Upper lobe of left lung (tissue), 6 donors: ENCODE data around the gene STAT5A. TPM values are rescaled to one million over a fixed set of nuclear protein-coding genes. Genes with fewer than 3 reads are reported as not detected.

Source experiments
- ATAC-seq, 2 donors: fragments of 200-7000 bp; cut with Tn5 transposase; one replicate each; pipeline ENCODE4 v1.9.1; 2022; ENCODE audit warnings: mild to moderate bottlenecking in 2 of 2, moderate library complexity in 2 of 2; ENCODE audit not compliant: low FRiP score in 2 of 2
- DNase-seq, 2 donors: peaks; one replicate each; pipeline ENCODE4 v3.0.0-alpha.2; 2019 to 2020
- H3K27ac ChIP-seq, 4 donors: fragments of 200-600 bp; sonication (generic); one replicate each; pipeline ENCODE4 v1.5.1; 2016 to 2019
- H3K27me3 ChIP-seq, 4 donors: fragments of 200-600 bp; sonication (generic); one replicate each; pipeline ENCODE4 v1.5.1; 2017 to 2019
- H3K36me3 ChIP-seq, 4 donors: fragments of 200-600 bp; sonication (generic); one replicate each; pipeline ENCODE4 v1.5.1; 2016 to 2019
- H3K4me1 ChIP-seq, 4 donors: fragments of 200-600 bp; sonication (generic); one replicate each; pipeline ENCODE4 v1.5.1; 2018 to 2019
- H3K4me3 ChIP-seq, 4 donors: fragments of 200-600 bp; sonication (generic); one replicate each; pipeline ENCODE4 v1.5.1; 2017 to 2019; ENCODE audit warnings: mild to moderate bottlenecking in 2 of 4, moderate library complexity in 1 of 4
- H3K9me3 ChIP-seq, 4 donors: fragments of 200-600 bp; sonication (generic); one replicate each; pipeline ENCODE4 v1.5.1; 2018 to 2019
- EP300 ChIP-seq, 4 donors: sonication (generic); formaldehyde crosslinking; IDR thresholded peaks; one replicate each; pipeline ENCODE4 v1.5.1; 2017; ENCODE audit warnings: antibody characterized with exemption in 4 of 4, control low read depth in 2 of 4
- POLR2A ChIP-seq, 4 donors: fragments of 450-650 bp; IDR thresholded peaks; one replicate each; pipeline ENCODE4 v1.5.1; 2016 to 2017; ENCODE audit warnings: antibody characterized with exemption in 4 of 4, mild to moderate bottlenecking in 2 of 4
- POLR2AphosphoS5 ChIP-seq, 2 donors: sonication (generic); formaldehyde crosslinking; IDR thresholded peaks; one replicate each; pipeline ENCODE4 v1.5.1; 2017; ENCODE audit warnings: antibody characterized with exemption in 2 of 2
- WGBS, 2 donors: methylation state at CpG; one replicate each; pipeline ENCODE4 v1.1.5; 2017 to 2018; 5-methylcytosine and 5-hydroxymethylcytosine counted together
- total RNA-seq, 6 donors: library from RNA; depleted of rRNA in 4 of 6; stranded (reverse); fragments of >200 nt in 4 of 6; gene quantifications; one replicate each; pipeline versions ENCODE4 v1.1.0 to v1.2.1, GENCODE V29; 2016 to 2021
- TF ChIP-seq, protein P1 (sequence below), 6 experiments: fragments of 450-650 bp in 4 of 6; fragments of 200-600 bp in 2 of 6; sonication (generic) in 2 of 6; IDR thresholded peaks; one replicate each; pipeline ENCODE4 v1.5.1; 2016 to 2019; ENCODE audit warnings: antibody characterized with exemption in 6 of 6
- donor health status: DM: no; HTN: no; CAD: no; lungs with moderate emphysema.
- donor health status: DM: no; HTN: yes; CAD: no; lungs with severe emphysema.

STAT5A gene
- total RNA-seq, 6 donors from 2014 or later = 33.7 to 119 (median 70.3) TPM

DNA sequence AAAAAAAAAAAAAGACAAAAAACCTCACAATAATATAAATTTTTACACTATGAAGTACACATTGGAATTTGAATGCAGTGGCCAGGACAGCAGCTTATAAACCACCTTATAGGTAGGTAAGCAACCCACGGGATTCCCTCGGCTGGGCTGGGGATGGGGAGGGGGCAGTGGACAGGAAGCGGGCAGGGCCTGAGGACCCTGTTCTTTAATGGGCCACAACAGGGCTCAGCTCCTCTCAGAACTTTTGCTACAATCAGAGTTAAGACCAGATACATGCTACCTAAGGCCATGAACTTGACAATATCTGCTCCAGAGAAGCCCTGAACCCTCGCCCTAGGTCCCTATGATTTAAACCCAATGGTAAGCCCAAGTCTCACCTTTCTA is 25.1 kb downstream of the STAT5A start:
- peak overlapping the region in 3 of 4 donors; percentile 44 to 80 (median 62) for H3K27ac ChIP-seq
- DNase-seq (no peak), ATAC-seq (no peak)
- TF ChIP-seq, protein P1, sequence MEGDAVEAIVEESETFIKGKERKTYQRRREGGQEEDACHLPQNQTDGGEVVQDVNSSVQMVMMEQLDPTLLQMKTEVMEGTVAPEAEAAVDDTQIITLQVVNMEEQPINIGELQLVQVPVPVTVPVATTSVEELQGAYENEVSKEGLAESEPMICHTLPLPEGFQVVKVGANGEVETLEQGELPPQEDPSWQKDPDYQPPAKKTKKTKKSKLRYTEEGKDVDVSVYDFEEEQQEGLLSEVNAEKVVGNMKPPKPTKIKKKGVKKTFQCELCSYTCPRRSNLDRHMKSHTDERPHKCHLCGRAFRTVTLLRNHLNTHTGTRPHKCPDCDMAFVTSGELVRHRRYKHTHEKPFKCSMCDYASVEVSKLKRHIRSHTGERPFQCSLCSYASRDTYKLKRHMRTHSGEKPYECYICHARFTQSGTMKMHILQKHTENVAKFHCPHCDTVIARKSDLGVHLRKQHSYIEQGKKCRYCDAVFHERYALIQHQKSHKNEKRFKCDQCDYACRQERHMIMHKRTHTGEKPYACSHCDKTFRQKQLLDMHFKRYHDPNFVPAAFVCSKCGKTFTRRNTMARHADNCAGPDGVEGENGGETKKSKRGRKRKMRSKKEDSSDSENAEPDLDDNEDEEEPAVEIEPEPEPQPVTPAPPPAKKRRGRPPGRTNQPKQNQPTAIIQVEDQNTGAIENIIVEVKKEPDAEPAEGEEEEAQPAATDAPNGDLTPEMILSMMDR (IDR thresholded peaks at IDR 0.05) = no peak
- TF ChIP-seq POLR2AphosphoS5 (IDR thresholded peaks at IDR 0.05) = no peak
- TF ChIP-seq EP300 (IDR thresholded peaks at IDR 0.05) = no peak
- TF ChIP-seq POLR2A (IDR thresholded peaks at IDR 0.05) = no peak
- WGBS, 2 donors = 85 to 89% methylated on average over 4 of the region's 4 CpGs
- H3K4me1 ChIP-seq = peaks cover 34 to 51% (median 48%) of the 10 kb centered on the region in 4 donors
- H3K9me3 ChIP-seq = no peaks in the 10 kb centered on the region
- H3K36me3 ChIP-seq = peaks cover 31 to 90% (median 72%) of the 10 kb centered on the region in 4 donors
- no peak overlapping the region for H3K4me3 ChIP-seq
- no peaks in the 10 kb centered on the region for H3K27me3 ChIP-seq

DNA sequence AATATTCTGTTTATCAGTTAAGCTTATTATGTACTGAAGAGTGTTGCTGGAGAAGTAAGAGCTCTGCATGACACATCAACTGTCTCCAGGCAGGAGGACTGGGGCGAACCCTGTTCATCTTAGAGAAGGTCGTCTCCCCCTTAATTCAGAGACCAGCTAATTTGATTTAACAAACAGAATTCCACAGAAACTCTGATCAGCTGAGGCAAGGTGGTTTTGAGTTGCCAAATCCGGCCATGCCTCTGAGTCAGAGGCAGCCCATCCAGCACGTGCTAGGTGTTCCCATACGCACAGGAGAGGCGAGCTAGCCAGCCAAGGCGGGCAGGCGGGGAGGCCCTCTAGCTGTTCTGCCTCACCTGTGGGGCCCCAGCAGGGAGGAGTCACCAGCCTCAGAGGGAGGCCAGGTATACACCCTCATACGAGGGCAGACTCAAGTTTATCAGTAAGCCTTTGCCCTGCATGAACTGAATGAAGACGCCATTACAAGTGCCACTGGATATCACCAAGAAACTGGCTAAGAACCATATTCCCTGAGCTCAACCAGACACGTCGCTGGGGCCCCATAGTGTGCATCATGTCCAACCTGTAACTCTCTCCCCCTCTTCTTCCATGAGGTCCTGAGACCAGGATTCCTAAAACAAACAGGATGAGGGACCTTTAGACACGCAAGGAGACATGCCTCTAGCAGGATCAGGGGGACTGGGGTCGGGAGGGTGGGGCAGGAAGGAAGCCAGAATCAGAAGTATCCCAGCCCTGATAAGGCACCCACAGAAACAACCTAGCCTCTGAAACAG is 25.7 kb downstream of the STAT5A start:
- no peaks in the 10 kb centered on the region for H3K27me3 ChIP-seq
- peaks cover 37 to 54% (median 52%) of the 10 kb centered on the region in 4 donors for H3K4me1 ChIP-seq
- ATAC-seq = no peak
- no peak overlapping the region for H3K4me3 ChIP-seq
- H3K9me3 ChIP-seq = no peaks in the 10 kb centered on the region
- WGBS, 2 donors = 76 to 79% methylated on average over 6 to 14 of the region's 14 CpGs
- H3K27ac ChIP-seq = peak overlapping the region in 3 of 4 donors; percentile 44 to 80 (median 62)
- peaks cover 28 to 91% (median 72%) of the 10 kb centered on the region in 4 donors for H3K36me3 ChIP-seq
- DNase-seq = peak in 1 of 2 donors; percentile 39
- TF ChIP-seq POLR2A (IDR thresholded peaks at IDR 0.05) (no peak), EP300 (IDR thresholded peaks at IDR 0.05) (no peak), POLR2AphosphoS5 (IDR thresholded peaks at IDR 0.05) (no peak)
- TF ChIP-seq, protein P1 (IDR thresholded peaks at IDR 0.05) = no peak

DNA sequence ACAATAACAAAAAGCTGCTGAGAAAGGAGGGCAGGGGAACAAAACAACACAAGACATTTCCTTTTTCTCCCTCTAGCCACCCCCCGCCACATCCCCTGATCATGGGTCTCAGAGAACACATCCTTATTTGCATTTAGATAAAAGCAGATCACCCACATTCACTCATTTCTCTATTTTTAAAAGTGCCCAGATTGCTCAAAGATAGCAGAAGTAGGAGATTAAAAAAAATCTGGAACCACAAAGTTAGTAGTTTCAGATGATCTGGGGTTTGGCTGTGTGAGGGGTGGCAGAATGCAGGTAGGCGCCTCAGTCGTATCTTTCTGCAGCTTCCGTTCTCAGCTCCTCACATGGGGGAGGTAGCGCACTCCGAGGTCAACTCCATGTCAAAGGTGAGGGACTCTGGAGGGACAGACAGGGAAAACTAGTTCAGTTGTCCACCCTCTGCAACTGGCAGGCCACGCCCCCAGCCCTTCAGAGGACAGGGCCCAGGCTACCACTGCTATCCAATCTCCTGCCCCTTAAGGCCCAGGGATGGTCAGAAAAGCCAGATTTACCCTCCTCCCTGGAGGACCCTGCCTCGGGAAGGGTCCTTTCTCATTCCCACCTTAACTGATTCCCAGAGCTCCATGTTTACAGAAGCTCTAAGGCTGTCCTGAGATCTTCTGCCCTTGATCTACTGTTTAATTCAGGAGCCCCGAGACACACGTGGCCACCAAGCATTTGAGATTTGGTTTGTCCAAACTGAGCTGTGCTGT is 27.3 kb downstream of the STAT5A start:
- peaks cover 28 to 90% (median 73%) of the 10 kb centered on the region in 4 donors for H3K36me3 ChIP-seq
- no peak overlapping the region for H3K4me3 ChIP-seq

DNA sequence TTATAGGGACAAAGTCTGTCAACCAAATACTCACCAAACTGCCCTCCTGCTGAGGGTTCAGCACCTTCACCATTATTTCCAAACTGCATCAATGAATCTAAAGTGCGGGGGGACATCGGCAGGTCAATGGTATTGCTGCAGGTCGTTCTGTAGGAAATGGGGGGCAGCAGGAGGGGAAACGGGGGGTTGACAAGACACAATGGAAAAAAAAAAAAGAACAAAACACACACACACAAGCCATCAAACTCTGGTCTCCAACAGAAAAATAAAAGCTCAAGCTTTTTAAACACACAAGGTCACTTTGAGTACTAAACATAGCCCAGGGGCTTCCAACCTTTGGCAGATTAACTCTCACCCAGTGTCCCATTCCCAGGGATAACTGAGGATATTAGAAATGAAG is 28.5 kb downstream of the STAT5A start:
- H3K27me3 ChIP-seq = no peaks in the 10 kb centered on the region
- peaks cover 32 to 54% (median 46%) of the 10 kb centered on the region in 4 donors for H3K4me1 ChIP-seq
- no peak overlapping the region for H3K4me3 ChIP-seq
- DNase-seq = no peak
- TF ChIP-seq POLR2AphosphoS5 (IDR thresholded peaks at IDR 0.05) (no peak), EP300 (IDR thresholded peaks at IDR 0.05) (no peak), POLR2A (IDR thresholded peaks at IDR 0.05) (no peak)
- TF ChIP-seq, protein P1 (IDR thresholded peaks at IDR 0.05) = no peak
- peak overlapping the region in 1 of 4 donors; percentile 87 for H3K27ac ChIP-seq
- H3K36me3 ChIP-seq = peaks cover 29 to 93% (median 75%) of the 10 kb centered on the region in 4 donors
- WGBS, 2 donors = 81 to 83% methylated on average over 4 of the region's 4 CpGs
- no peak for ATAC-seq
- no peaks in the 10 kb centered on the region for H3K9me3 ChIP-seq

More for the DNA sequence above, 27.3 kb downstream of the STAT5A start:
- DNase-seq (no peak), ATAC-seq (no peak)
- H3K27me3 ChIP-seq = no peaks in the 10 kb centered on the region
- no peaks in the 10 kb centered on the region for H3K9me3 ChIP-seq
- TF ChIP-seq EP300 (IDR thresholded peaks at IDR 0.05) (no peak), POLR2A (IDR thresholded peaks at IDR 0.05) (no peak), POLR2AphosphoS5 (IDR thresholded peaks at IDR 0.05) (no peak)
- TF ChIP-seq, protein P1 (IDR thresholded peaks at IDR 0.05) = no peak
- peaks cover 43 to 55% (median 53%) of the 10 kb centered on the region in 4 donors for H3K4me1 ChIP-seq
- peak overlapping the region; percentile 42 to 80 (median 61) for H3K27ac ChIP-seq
- 79 to 86% methylated on average over 9 to 10 of the region's 10 CpGs for WGBS, 2 donors
